Measurements from ENCODE around the gene H1-8.

DNA sequence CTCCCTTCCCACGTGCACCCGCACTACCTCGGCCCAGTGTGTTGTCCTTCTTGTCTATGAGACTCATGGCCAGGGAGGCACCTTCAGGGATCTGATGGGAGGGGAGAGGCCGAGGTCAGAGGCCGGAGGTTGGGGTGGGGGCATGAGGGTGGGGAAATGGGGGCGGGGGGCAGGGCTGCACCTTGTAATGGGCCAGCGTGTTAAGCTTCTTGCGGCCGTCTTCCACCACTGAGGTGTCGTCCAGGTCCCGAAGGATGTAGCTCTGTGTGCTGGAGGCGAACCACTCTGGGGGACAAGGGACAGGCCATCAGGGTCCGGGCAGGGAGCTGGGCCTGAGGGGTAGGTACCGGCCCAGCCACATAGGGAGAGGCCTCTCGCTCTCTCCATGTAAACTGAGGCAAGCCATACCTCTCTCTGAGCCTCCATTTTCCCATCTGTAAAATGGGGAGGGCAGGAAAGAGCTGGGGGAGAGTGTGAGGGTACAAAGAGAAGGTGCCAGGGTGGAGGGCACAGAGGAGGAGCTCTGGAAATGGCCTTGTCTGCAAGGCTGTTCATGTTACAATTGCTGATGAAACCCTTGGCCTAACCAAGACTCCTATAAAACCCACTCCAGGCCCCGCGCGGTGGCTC lies 18.8 kb downstream of the H1-8 start:
- TF ChIP-seq, protein P1, sequence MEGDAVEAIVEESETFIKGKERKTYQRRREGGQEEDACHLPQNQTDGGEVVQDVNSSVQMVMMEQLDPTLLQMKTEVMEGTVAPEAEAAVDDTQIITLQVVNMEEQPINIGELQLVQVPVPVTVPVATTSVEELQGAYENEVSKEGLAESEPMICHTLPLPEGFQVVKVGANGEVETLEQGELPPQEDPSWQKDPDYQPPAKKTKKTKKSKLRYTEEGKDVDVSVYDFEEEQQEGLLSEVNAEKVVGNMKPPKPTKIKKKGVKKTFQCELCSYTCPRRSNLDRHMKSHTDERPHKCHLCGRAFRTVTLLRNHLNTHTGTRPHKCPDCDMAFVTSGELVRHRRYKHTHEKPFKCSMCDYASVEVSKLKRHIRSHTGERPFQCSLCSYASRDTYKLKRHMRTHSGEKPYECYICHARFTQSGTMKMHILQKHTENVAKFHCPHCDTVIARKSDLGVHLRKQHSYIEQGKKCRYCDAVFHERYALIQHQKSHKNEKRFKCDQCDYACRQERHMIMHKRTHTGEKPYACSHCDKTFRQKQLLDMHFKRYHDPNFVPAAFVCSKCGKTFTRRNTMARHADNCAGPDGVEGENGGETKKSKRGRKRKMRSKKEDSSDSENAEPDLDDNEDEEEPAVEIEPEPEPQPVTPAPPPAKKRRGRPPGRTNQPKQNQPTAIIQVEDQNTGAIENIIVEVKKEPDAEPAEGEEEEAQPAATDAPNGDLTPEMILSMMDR (IDR thresholded peaks at IDR 0.05 in 2 of 3, conservative IDR thresholded peaks at IDR 0.05 in 1 of 3; ENCODE audit: borderline replicate concordance in 1 of 3, insufficient read depth in 1 of 3, low read depth in 2 of 3, low read length in 2 of 3): no peak
- no peak for TF ChIP-seq YY1 (IDR thresholded peaks at IDR 0.05; ENCODE audit: extremely low read depth, insufficient replicate concordance, low read depth, low read length)
- TF ChIP-seq JUND (IDR thresholded peaks at IDR 0.05): no peak
- TF ChIP-seq, protein P2, sequence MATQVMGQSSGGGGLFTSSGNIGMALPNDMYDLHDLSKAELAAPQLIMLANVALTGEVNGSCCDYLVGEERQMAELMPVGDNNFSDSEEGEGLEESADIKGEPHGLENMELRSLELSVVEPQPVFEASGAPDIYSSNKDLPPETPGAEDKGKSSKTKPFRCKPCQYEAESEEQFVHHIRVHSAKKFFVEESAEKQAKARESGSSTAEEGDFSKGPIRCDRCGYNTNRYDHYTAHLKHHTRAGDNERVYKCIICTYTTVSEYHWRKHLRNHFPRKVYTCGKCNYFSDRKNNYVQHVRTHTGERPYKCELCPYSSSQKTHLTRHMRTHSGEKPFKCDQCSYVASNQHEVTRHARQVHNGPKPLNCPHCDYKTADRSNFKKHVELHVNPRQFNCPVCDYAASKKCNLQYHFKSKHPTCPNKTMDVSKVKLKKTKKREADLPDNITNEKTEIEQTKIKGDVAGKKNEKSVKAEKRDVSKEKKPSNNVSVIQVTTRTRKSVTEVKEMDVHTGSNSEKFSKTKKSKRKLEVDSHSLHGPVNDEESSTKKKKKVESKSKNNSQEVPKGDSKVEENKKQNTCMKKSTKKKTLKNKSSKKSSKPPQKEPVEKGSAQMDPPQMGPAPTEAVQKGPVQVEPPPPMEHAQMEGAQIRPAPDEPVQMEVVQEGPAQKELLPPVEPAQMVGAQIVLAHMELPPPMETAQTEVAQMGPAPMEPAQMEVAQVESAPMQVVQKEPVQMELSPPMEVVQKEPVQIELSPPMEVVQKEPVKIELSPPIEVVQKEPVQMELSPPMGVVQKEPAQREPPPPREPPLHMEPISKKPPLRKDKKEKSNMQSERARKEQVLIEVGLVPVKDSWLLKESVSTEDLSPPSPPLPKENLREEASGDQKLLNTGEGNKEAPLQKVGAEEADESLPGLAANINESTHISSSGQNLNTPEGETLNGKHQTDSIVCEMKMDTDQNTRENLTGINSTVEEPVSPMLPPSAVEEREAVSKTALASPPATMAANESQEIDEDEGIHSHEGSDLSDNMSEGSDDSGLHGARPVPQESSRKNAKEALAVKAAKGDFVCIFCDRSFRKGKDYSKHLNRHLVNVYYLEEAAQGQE (IDR thresholded peaks at IDR 0.05; ENCODE audit: low read depth): no peak
- TF ChIP-seq, protein P3, sequence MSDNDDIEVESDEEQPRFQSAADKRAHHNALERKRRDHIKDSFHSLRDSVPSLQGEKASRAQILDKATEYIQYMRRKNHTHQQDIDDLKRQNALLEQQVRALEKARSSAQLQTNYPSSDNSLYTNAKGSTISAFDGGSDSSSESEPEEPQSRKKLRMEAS (IDR thresholded peaks at IDR 0.05): no peak
- TF ChIP-seq EZH2 (IDR thresholded peaks at IDR 0.05): no peak
- no peak for TF ChIP-seq SP1 (IDR thresholded peaks at IDR 0.05; ENCODE audit: low read depth)
- TF ChIP-seq POLR2AphosphoS5 (IDR thresholded peaks at IDR 0.05; ENCODE audit: low read depth, low read length): no peak
